HepG2 (cell line): Measurements from ENCODE around the gene BAZ2A. TPM values are rescaled to one million over a fixed set of nuclear protein-coding genes. Genes with fewer than 3 reads are reported as not detected.

Experiments
- DMAP1 ChIP-seq: IDR thresholded peaks from 2 replicates; pipeline ENCODE4 v1.6.1; 2016
- ETV5 ChIP-seq: IDR thresholded peaks from 2 replicates; pipeline ENCODE4 v1.6.1; 2018; ENCODE audit warnings: missing biosample characterization, missing genetic modification reagents, inconsistent platforms, borderline replicate concordance
- FOXO1 ChIP-seq: sonication (generic); formaldehyde crosslinking; IDR thresholded peaks from 2 replicates; pipeline ENCODE4 v1.4.0; 2020; ENCODE audit warnings: missing genetic modification reagents
- HMGXB4 ChIP-seq, 2 experiments: sonication (generic) in 1 of 2; formaldehyde crosslinking in 1 of 2; IDR thresholded peaks; 2 replicates each; pipeline versions ENCODE4 v1.4.0 to v1.6.1; 2018 to 2020; ENCODE audit warnings: missing genetic modification reagents in 2 of 2, borderline replicate concordance in 1 of 2, low read depth in 1 of 2, mild to moderate bottlenecking in 1 of 2, missing biosample characterization in 1 of 2
- MED8 ChIP-seq: sonication (generic); formaldehyde crosslinking; IDR thresholded peaks from 2 replicates; pipeline ENCODE4 v1.8.1; 2023; ENCODE audit warnings: mild to moderate bottlenecking, missing genetic modification reagents; ENCODE audit not compliant: insufficient replicate concordance
- PHF20 ChIP-seq: sonication (generic); formaldehyde crosslinking; IDR thresholded peaks from 2 replicates; pipeline ENCODE4 v1.5.0; 2020; ENCODE audit warnings: mild to moderate bottlenecking, missing genetic modification reagents
- SNAPC2 ChIP-seq: sonication (generic); formaldehyde crosslinking; IDR thresholded peaks from 2 replicates; pipeline ENCODE4 v1.8.1; 2022; ENCODE audit warnings: mild to moderate bottlenecking, missing genetic modification reagents
- TFAP4 ChIP-seq: sonication (generic); IDR thresholded peaks from 2 replicates; pipeline ENCODE4 v1.6.1; 2016; ENCODE audit warnings: low read depth, borderline replicate concordance
- ZBTB25 ChIP-seq: IDR thresholded peaks from 2 replicates; pipeline ENCODE4 v1.6.1; 2018; ENCODE audit warnings: missing genetic modification reagents
- ZNF10 ChIP-seq: sonication (generic); formaldehyde crosslinking; IDR thresholded peaks from 2 replicates; pipeline ENCODE4 v1.4.0; 2020; ENCODE audit warnings: mild to moderate bottlenecking, low read depth, missing genetic modification reagents, borderline replicate concordance
- ZNF430 ChIP-seq: sonication (generic); formaldehyde crosslinking; IDR thresholded peaks from 2 replicates; pipeline ENCODE4 v1.9.0; 2021; ENCODE audit warnings: mild to moderate bottlenecking, missing genetic modification reagents
- ZNF513 ChIP-seq: sonication (generic); formaldehyde crosslinking; conservative IDR thresholded peaks from 2 replicates; pipeline ENCODE4 v1.5.0; 2020; ENCODE audit warnings: missing genetic modification reagents
- ZNF547 ChIP-seq: sonication (generic); formaldehyde crosslinking; IDR thresholded peaks from 2 replicates; pipeline ENCODE4 v1.5.1; 2020; ENCODE audit warnings: mild to moderate bottlenecking, missing genetic modification reagents
- ZNF580 ChIP-seq: IDR thresholded peaks from 2 replicates; pipeline ENCODE4 v1.6.1; 2016; ENCODE audit warnings: low read depth, borderline replicate concordance
- polyA plus RNA-seq, 8 experiments: library from polyadenylated mRNA; depleted of rRNA in 3 of 8; stranded (reverse) in 7 of 8; unstranded in 1 of 8; fragments of >200 nt; fragmentation: Illumina TruSeq in 4 of 8; extraction: Trizol in 4 of 8; gene quantifications; 2 replicates each; pipeline versions ENCODE4 v1.2.1 to v1.2.3, GENCODE V29; 2011 to 2016; ENCODE audit warnings: low read depth in 4 of 8, missing spikeins in 1 of 8, mixed read lengths in 1 of 8; ENCODE audit not compliant: insufficient read depth in 1 of 8
- total RNA-seq, 5 experiments: library from RNA; depleted of rRNA; stranded (reverse); fragments of >200 nt; fragmentation: Illumina TruSeq; extraction: Trizol; gene quantifications; 2 replicates each; pipeline ENCODE4 v1.2.3, GENCODE V29; 2016; ENCODE audit warnings: low read depth in 1 of 5

The BAZ2A gene
- total and polyA plus RNA-seq, 2 of the 13 experiments (the other 11 are each of a cell fraction or from before 2014, with no cell fraction given), result 21.8 to 73.5 TPM

GRCh38 chr12:56634837-56635791 is 5.0 kb upstream of the BAZ2A start (continued):
- TF ChIP-seq TFAP4, result peak; percentile 47; the same call in 1 of the 2 replicates
- no peak for TF ChIP-seq ZNF513 (CRISPR knock-in tag)
- TF ChIP-seq ZBTB25, result peak; percentile 32; the same call in 1 of the 2 replicates
- 0 out of 2 replicates have a peak, but pooled peaks have one; percentile 2 for TF ChIP-seq FOXO1 (CRISPR knock-in tag)
- TF ChIP-seq MED8 (CRISPR knock-in tag), result no peak
- peak; percentile 9; the same call in 1 of the 2 replicates for TF ChIP-seq PHF20
- TF ChIP-seq DMAP1, result peak; percentile 8; the same call in 1 of the 2 replicates
- no peak for TF ChIP-seq SNAPC2 (CRISPR knock-in tag)
- 0 out of 2 replicates have a peak, but pooled peaks have one; percentile 14 for TF ChIP-seq ETV5 (CRISPR knock-in tag)
- TF ChIP-seq ZNF580 (CRISPR knock-in tag), result peak; percentile 52; the same call in 1 of the 2 replicates
- TF ChIP-seq ZNF430, result no peak
- TF ChIP-seq ZNF10, result no peak
- peak in 1 of 2 experiments; percentile 52; a peak in 1 of 4 replicates for TF ChIP-seq HMGXB4 (CRISPR knock-in tag; IDR thresholded peaks at IDR 0.05; ENCODE audit: borderline replicate concordance in 1 of 2, low read depth in 1 of 2)
- TF ChIP-seq ZNF547 (CRISPR knock-in tag), result no peak
- TF ChIP-seq, all 625 proteins: peak for 43
